ENCODE measurements around the gene PAK4. TPM values are rescaled to one million over a fixed set of nuclear protein-coding genes. Genes with fewer than 3 reads are reported as not detected.
A peak's percentile ranks its signal among the peaks of the same experiment; 100 is the strongest.

The PAK4 gene
- total RNA-seq, 3 donors from 2014 or later (not counting 1 experiment from before 2014, with no cell fraction given), result 6.7 to 13.4 (median 11.8) TPM

GRCh38 chr19:39126312-39127187 lies 964 bp downstream of the PAK4 start:
- peak in 1 of 2 donors; percentile 40 for DNase-seq
- Mint-ChIP-seq H3K27ac (peak overlapping the region; percentile 95 to 100), H3K27me3 (ENCODE audit: low read depth in 2 of 2) (no peaks in the 10 kb centered on the region), H3K4me1 (peaks cover 20 to 39% of the 10 kb centered on the region in 2 donors), H3K9me3 (no peaks in the 10 kb centered on the region), H3K4me3 (peak overlapping the region; percentile 98), H3K36me3 (no peaks in the 10 kb centered on the region)
- WGBS (ENCODE audit: insufficient coverage), result 80% methylated on average over 22 of the region's 27 CpGs
- TF ChIP-seq, protein P1, sequence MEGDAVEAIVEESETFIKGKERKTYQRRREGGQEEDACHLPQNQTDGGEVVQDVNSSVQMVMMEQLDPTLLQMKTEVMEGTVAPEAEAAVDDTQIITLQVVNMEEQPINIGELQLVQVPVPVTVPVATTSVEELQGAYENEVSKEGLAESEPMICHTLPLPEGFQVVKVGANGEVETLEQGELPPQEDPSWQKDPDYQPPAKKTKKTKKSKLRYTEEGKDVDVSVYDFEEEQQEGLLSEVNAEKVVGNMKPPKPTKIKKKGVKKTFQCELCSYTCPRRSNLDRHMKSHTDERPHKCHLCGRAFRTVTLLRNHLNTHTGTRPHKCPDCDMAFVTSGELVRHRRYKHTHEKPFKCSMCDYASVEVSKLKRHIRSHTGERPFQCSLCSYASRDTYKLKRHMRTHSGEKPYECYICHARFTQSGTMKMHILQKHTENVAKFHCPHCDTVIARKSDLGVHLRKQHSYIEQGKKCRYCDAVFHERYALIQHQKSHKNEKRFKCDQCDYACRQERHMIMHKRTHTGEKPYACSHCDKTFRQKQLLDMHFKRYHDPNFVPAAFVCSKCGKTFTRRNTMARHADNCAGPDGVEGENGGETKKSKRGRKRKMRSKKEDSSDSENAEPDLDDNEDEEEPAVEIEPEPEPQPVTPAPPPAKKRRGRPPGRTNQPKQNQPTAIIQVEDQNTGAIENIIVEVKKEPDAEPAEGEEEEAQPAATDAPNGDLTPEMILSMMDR (IDR thresholded peaks at IDR 0.05), result no peak
- peak overlapping the region; percentile 73 for H3K27ac ChIP-seq (ENCODE audit: low read length)
- H3K27me3 ChIP-seq (ENCODE audit: control insufficient read depth, insufficient read depth, low read length), result no peaks in the 10 kb centered on the region
- intact Hi-C loops (cut with micrococcal nuclease), result no loop called here
- H3K9me3 ChIP-seq (ENCODE audit: control insufficient read depth, insufficient read depth, low read length), result no peaks in the 10 kb centered on the region
- H3K36me3 ChIP-seq (ENCODE audit: control insufficient read depth, insufficient read depth, low read length), result no peaks in the 10 kb centered on the region
- no peak for ATAC-seq
- peak overlapping the region; percentile 37 for H3K4me3 ChIP-seq (ENCODE audit: low read length)
- H3K4me1 ChIP-seq (ENCODE audit: control insufficient read depth, insufficient read depth, low read length), result peaks cover 25% of the 10 kb centered on the region

GRCh38 chr19:39127812-39128515 lies 2.4 kb downstream of the PAK4 start:
- ATAC-seq, result no peak
- Mint-ChIP-seq H3K27ac (peak overlapping the region; percentile 95 to 100), H3K36me3 (no peaks in the 10 kb centered on the region), H3K4me1 (peaks cover 23 to 52% of the 10 kb centered on the region in 2 donors), H3K27me3 (ENCODE audit: low read depth in 2 of 2) (no peaks in the 10 kb centered on the region), H3K4me3 (peak overlapping the region; percentile 17), H3K9me3 (no peaks in the 10 kb centered on the region)
- no peak for DNase-seq
- TF ChIP-seq, protein P1 (IDR thresholded peaks at IDR 0.05), result no peak
- no peaks in the 10 kb centered on the region for H3K9me3 ChIP-seq (ENCODE audit: control insufficient read depth, insufficient read depth, low read length)
- H3K27me3 ChIP-seq (ENCODE audit: control insufficient read depth, insufficient read depth, low read length), result no peaks in the 10 kb centered on the region
- H3K4me3 ChIP-seq (ENCODE audit: low read length), result no peak overlapping the region
- intact Hi-C loops (cut with micrococcal nuclease), result no loop called here
- no peak overlapping the region for H3K27ac ChIP-seq (ENCODE audit: low read length)
- H3K4me1 ChIP-seq (ENCODE audit: control insufficient read depth, insufficient read depth, low read length), result peaks cover 25% of the 10 kb centered on the region
- WGBS (ENCODE audit: insufficient coverage), result 81% methylated on average over 9 of the region's 9 CpGs
- no peaks in the 10 kb centered on the region for H3K36me3 ChIP-seq (ENCODE audit: control insufficient read depth, insufficient read depth, low read length)

DNA sequence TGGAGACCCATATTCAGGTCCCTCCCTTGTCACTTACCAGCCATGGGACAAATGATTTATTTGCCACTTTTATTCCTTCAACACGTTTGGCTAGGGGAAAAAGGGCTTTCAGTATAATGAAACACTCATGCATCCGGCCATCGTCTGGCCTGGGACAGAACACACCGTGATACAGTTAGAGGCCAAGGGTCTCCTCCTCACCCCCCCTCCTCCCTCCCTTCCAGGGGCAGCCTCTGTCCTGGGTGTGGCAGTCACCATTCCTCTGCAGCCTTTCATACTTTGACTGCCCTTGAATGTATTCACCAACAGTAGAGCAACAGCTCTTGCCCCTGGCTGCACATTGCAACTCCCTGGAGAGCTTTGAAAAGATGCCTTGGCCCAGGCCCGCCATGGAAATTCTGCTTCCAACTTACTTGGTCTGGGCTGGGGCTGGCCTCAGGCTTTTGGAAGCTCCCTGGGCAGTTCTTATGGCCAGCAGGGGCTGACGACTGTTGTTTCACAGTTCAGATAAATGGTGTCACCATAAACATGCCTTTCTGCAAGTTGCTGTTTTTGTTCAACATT lies 3.0 kb downstream of the PAK4 start:
- Mint-ChIP-seq H3K27me3 (ENCODE audit: low read depth in 2 of 2) (no peaks in the 10 kb centered on the region), H3K36me3 (no peaks in the 10 kb centered on the region), H3K4me3 (no peak overlapping the region), H3K27ac (peak overlapping the region in 1 of 2 donors; percentile 100), H3K9me3 (no peaks in the 10 kb centered on the region), H3K4me1 (peaks cover 25 to 51% of the 10 kb centered on the region in 2 donors)
- WGBS (ENCODE audit: insufficient coverage), result 87% methylated on average over 6 of the region's 6 CpGs
- TF ChIP-seq, protein P1 (IDR thresholded peaks at IDR 0.05), result no peak
- Histone ChIP-seq H3K27me3 (ENCODE audit: control insufficient read depth, insufficient read depth, low read length) (no peaks in the 10 kb centered on the region), H3K4me1 (ENCODE audit: control insufficient read depth, insufficient read depth, low read length) (peaks cover 25% of the 10 kb centered on the region), H3K4me3 (ENCODE audit: low read length) (no peak overlapping the region), H3K36me3 (ENCODE audit: control insufficient read depth, insufficient read depth, low read length) (no peaks in the 10 kb centered on the region), H3K27ac (ENCODE audit: low read length) (no peak overlapping the region), H3K9me3 (ENCODE audit: control insufficient read depth, insufficient read depth, low read length) (no peaks in the 10 kb centered on the region)
- DNase-seq (no peak), ATAC-seq (no peak)
- intact Hi-C loops (cut with micrococcal nuclease), result no loop called here
